GM12872 (cell line): ENCODE data around the gene HFE.

Experiments
- TF ChIP-seq, protein P1 (sequence below): IDR thresholded peaks from 3 replicates; pipeline ENCODE4 v1.5.1; 2011; ENCODE audit warnings: low read depth, mild to moderate bottlenecking, low read length, moderate library complexity; ENCODE audit not compliant: insufficient read depth

Gene HFE

DNA sequence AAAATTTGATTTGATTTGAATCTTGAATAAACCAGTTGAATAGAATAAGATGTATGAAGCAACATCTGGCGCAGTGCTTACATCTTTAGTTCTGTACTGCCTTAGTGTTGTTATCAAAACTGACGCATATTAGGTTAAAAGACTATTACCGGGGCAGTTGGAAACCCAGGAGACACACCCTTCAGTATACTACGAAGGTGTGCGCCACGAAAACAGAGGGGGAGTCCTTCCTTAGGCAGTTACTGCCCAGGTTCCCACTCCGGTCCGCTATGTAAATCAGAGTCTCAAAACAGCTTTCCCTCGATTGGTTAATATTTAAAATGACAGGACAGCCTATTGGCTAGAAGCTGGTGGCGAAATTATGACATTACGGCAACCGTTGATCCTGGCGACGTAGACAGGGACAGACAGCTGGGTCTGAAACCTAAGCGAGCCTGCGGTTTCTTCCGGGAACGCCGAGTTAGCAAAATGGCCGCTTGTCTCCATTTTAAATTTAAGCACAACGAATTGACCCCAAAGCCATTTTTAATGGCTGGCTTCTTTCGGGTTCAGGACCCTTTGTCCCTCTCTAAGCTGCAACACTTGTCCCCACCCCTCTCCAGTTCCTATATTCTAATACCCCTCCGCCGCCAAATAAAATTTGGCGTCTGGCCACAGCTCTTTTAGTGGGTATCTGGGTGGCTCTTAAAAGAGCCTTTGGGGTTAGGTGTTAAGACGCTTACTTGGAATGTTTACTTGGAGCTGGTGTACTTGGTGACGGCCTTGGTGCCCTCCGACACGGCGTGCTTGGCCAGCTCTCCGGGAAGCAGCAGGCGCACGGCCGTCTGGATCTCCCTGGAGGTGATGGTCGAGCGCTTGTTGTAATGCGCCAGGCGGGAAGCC lies 35.8 kb downstream of the HFE start:
- TF ChIP-seq, protein P1, sequence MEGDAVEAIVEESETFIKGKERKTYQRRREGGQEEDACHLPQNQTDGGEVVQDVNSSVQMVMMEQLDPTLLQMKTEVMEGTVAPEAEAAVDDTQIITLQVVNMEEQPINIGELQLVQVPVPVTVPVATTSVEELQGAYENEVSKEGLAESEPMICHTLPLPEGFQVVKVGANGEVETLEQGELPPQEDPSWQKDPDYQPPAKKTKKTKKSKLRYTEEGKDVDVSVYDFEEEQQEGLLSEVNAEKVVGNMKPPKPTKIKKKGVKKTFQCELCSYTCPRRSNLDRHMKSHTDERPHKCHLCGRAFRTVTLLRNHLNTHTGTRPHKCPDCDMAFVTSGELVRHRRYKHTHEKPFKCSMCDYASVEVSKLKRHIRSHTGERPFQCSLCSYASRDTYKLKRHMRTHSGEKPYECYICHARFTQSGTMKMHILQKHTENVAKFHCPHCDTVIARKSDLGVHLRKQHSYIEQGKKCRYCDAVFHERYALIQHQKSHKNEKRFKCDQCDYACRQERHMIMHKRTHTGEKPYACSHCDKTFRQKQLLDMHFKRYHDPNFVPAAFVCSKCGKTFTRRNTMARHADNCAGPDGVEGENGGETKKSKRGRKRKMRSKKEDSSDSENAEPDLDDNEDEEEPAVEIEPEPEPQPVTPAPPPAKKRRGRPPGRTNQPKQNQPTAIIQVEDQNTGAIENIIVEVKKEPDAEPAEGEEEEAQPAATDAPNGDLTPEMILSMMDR, result no peak

DNA sequence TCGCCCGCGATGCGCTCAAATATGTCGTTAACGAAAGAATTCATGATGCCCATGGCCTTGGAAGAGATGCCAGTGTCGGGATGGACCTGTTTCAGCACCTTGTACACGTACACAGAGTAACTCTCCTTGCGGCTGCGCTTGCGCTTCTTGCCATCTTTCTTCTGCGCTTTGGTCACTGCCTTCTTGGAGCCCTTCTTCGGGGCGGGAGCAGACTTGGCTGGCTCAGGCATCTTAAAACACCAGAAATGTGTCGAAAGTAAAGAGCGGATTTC lies 36.4 kb downstream of the HFE start:
- TF ChIP-seq, protein P1, result no peak

DNA sequence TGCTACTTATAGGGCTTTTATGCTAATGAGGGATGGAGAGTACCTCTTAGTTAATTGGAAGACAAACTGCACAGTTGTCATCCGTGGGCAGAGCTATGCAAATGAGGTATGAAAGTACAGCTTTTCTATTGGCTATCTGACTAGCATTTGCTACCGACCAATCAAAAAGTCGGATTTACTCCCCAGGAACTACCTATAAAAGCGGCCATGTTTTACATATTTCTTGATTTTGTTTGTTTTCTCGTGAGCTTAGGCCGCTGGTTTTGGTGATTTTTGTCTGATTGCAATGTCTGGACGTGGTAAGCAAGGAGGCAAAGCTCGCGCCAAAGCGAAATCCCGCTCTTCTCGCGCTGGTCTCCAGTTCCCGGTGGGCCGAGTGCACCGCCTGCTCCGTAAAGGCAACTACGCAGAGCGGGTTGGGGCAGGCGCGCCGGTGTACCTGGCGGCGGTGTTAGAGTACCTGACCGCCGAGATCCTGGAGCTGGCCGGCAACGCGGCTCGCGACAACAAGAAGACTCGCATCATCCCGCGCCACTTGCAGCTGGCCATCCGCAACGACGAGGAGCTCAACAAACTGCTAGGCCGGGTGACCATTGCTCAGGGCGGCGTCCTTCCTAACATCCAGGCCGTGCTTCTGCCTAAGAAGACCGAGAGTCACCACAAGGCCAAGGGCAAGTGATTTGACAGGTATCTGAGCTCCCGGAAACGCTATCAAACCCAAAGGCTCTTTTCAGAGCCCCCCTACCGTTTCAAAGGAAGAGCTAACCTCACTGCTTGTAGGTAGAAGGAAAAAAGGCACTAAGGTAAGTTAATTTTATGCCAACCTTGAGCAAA lies 36.9 kb downstream of the HFE start:
- TF ChIP-seq, protein P1, result no peak

DNA sequence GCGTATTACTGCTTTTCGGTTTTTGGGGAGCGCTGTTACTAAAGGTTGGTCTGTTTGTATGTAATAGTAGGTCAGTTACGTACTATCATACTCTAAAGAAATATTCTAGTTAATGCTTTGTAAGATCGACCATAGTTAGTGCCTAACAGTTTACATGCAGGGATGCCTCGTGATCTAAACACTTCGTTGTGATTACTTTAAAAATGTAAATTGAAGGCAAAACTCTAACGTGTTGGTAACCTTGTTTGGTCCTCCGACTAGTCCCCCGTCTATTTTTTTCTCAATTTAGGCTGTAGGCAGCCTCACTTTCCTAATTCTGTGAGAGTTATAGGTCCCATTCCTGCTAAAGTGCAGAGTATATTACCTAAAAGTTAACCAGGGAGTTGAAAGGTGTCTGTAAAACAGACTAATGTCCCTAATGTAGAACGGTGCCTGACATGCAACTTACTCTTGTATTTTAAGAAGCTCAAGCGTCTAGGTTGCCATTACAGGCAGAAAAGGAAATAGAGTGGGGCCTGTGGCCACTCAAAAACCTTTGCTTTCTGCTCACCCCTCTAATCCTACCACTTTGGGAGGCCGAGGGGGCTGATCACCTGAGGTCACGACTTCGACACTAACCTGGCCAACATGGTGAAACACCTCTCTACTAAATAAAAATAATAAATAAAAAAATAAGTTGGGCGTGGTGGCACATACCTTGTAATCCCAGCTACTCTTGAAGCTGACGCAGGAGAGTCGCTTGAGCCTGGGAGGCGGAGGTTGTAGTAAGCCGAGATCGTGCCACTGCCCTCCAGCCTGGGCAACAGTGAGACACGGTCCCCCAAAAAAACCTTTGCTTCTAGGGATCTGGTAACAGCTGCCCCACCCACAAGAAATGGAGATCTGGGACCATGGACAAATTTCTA lies 37.8 kb downstream of the HFE start:
- TF ChIP-seq, protein P1, result no peak

DNA sequence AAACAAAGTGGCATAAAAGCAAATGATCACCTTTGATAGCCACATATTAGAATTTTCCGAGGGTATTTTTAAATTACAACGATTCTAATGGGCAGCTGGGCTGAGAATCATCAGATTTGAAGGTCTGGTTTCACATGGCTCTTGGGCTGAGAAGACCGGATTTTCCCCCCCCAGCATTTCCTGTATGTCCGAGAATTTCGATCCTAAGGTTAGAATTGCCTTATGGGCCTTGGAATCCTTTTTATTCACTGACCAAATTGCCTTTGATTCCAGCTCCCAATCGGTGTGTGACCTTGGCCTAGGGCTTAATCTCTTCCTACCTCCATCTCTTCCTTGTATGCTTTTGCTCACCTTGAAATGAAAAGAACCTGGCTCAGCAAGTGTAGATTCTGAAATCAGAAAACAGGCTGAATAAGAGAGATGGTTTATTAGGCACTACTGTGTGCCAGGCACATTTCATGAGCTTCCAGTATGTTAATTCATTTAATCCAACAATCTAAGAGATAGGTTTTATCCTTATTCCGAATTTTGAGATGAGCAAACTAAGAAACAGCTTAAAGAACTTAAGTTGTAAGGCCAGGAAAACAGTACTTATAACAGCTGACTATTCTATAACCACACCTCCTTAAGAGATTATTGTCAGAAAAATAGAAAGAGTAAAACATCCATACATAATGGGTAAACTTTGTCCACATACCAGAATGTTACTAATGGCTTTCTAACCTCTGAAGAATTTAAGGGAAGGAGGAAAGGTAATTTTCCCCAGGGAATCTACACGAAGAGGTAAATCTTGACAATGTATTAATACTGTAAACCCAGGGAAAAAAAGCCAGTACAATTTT lies 39.4 kb downstream of the HFE start:
- TF ChIP-seq, protein P1, result no peak

DNA sequence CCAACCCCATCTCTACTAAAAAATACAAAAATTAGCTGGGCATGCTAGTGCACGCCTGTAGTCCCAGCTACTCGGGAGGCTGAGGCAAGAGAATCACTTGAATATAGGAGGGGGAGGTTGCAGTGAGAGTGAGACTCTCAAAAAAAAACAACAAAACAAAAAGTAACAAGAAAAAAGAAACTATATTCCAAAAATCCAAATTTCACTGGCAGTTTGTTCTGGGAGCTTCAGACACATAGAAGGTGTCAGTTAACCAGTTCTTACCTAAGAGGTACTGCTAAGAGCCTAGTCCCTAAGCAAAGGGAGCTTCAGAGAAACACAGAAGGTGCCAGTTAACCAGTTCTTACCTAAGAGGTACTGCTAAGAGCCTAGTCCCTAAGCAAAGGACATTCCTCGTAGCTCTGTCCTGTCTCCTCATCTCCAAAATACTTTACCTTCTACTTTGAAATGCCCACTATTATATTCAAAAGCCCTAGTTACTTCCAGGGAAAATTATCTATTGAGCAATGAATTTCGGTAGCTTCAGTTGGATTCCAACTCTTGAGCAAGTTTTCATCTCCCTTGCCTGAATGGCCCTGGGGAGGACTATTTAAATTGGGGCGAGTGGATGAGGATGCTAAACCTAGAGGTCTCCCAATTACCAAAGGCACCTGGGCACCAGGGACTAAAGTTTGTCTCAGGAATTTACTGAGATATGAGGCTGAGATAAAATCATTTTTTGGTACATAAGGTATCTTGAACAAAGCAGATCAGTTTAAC lies 41.0 kb downstream of the HFE start:
- TF ChIP-seq, protein P1, result no peak
